ENCODE measurements around the gene CMPK1. TPM values are rescaled to one million over a fixed set of nuclear protein-coding genes. Genes with fewer than 3 reads are reported as not detected.
A peak's percentile ranks its signal among the peaks of the same experiment; 100 is the strongest.

Gene CMPK1
- total RNA-seq, 1 experiment from 2014 or later = 119 TPM

DNA sequence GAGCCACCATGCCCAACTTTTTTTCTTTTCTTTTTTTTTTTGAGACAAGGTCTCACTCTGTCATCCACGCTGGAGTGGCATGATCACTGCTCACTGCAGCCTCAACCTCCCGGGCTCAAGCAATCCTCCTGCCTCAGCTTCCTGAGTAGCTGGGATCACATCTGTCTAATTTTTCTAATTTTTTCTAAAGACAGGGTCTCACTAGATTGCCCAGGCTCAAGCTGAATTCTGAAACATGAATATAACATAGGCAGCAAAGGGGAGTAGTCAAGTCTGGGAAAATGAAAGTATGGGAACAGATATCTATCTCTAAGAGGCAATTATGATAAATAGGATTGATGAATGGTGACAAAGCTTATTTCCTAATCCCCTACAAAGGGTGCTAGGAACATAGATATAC lies 7.3 kb upstream of the CMPK1 start:
- H3K27ac ChIP-seq = peak overlapping the region; percentile 88
- intact Hi-C loops (cut with micrococcal nuclease; ENCODE audit: unreplicated experiment) = no loop called here
- no peaks in the 10 kb centered on the region for H3K9me2 ChIP-seq (ENCODE audit: insufficient read depth)
- peaks cover 9% of the 10 kb centered on the region for H3K4me1 ChIP-seq (replicated peaks; ENCODE audit: insufficient read depth)
- TF ChIP-seq, protein P1, sequence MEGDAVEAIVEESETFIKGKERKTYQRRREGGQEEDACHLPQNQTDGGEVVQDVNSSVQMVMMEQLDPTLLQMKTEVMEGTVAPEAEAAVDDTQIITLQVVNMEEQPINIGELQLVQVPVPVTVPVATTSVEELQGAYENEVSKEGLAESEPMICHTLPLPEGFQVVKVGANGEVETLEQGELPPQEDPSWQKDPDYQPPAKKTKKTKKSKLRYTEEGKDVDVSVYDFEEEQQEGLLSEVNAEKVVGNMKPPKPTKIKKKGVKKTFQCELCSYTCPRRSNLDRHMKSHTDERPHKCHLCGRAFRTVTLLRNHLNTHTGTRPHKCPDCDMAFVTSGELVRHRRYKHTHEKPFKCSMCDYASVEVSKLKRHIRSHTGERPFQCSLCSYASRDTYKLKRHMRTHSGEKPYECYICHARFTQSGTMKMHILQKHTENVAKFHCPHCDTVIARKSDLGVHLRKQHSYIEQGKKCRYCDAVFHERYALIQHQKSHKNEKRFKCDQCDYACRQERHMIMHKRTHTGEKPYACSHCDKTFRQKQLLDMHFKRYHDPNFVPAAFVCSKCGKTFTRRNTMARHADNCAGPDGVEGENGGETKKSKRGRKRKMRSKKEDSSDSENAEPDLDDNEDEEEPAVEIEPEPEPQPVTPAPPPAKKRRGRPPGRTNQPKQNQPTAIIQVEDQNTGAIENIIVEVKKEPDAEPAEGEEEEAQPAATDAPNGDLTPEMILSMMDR (conservative IDR thresholded peaks at IDR 0.05) = no peak
- no peak for TF ChIP-seq EZH2 (IDR thresholded peaks at IDR 0.05; ENCODE audit: low read depth)
- no peak overlapping the region for H3K4me3 ChIP-seq
- no peaks in the 10 kb centered on the region for H3K27me3 ChIP-seq (ENCODE audit: insufficient read depth, low read depth)
- no peaks in the 10 kb centered on the region for H4K20me1 ChIP-seq (ENCODE audit: insufficient read depth)
- CTCF ChIA-PET = interaction anchor here (0.7 kb wide), 1 partner anchor 809 kb away, joined by 5 read pairs; no protein-coding TSS in a partner anchor
- DNase-seq = no peak
- no peaks in the 10 kb centered on the region for H3K9me3 ChIP-seq (ENCODE audit: insufficient read depth, low read depth)
- no TSS peak for BruUV-seq (replicated peaks)
- no peaks in the 10 kb centered on the region for H3K79me2 ChIP-seq (ENCODE audit: low read depth)
- H2AFZ ChIP-seq = no peak overlapping the region
- no peaks in the 10 kb centered on the region for H3K36me3 ChIP-seq (ENCODE audit: low read depth)
- H3F3A ChIP-seq (ENCODE audit: insufficient read depth, low read depth) = peaks cover 9% of the 10 kb centered on the region; the same call in 1 of the 2 replicates
- POLR2A ChIA-PET (ENCODE audit: unreplicated experiment) = interaction anchor here (0.6 kb wide), 1 partner anchor 111 kb away, joined by 33 read pairs; no protein-coding TSS in a partner anchor
- no peak overlapping the region for H3K4me2 ChIP-seq

DNA sequence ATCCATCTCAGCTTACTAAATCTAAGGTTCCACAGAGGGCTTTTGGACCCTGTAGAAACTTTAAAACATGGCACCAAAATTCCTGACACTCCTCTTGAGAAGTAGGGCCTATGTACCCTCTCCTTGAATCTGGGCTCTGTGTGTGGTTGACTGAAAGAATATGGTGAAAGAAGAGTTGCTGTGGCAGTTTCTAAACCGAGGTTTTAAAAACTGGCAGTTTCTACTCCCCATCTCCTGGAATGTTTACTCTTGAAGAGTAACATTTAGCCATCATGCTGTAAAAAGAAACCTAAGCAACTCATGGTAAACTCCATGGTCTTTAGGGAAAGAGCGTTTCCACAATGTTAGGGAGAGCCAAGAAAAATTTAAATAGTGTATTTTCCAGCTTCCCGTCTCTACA lies 4.6 kb upstream of the CMPK1 start:
- H3K9me2 ChIP-seq (ENCODE audit: insufficient read depth) = no peaks in the 10 kb centered on the region
- ChIA-PET POLR2A (ENCODE audit: unreplicated experiment) (no interaction called here), CTCF (no interaction called here)
- peaks cover 26% of the 10 kb centered on the region for H3K4me1 ChIP-seq (replicated peaks; ENCODE audit: insufficient read depth)
- H3K4me3 ChIP-seq = no peak overlapping the region
- DNase-seq = no peak
- no peaks in the 10 kb centered on the region for H3K9me3 ChIP-seq (ENCODE audit: insufficient read depth, low read depth)
- H3F3A ChIP-seq (ENCODE audit: insufficient read depth, low read depth) = peaks cover 31% of the 10 kb centered on the region
- no peaks in the 10 kb centered on the region for H3K27me3 ChIP-seq (ENCODE audit: insufficient read depth, low read depth)
- H2AFZ ChIP-seq = no peak overlapping the region
- H3K79me2 ChIP-seq (ENCODE audit: low read depth) = no peaks in the 10 kb centered on the region
- no peaks in the 10 kb centered on the region for H3K36me3 ChIP-seq (ENCODE audit: low read depth)
- intact Hi-C loops (cut with micrococcal nuclease; ENCODE audit: unreplicated experiment) = no loop called here
- no peaks in the 10 kb centered on the region for H4K20me1 ChIP-seq (ENCODE audit: insufficient read depth)
- no peak overlapping the region for H3K27ac ChIP-seq
- no TSS peak for BruUV-seq (replicated peaks)
- no peak overlapping the region for H3K4me2 ChIP-seq
- TF ChIP-seq, protein P1 (conservative IDR thresholded peaks at IDR 0.05) = no peak
- TF ChIP-seq EZH2 (IDR thresholded peaks at IDR 0.05; ENCODE audit: low read depth) = no peak

DNA sequence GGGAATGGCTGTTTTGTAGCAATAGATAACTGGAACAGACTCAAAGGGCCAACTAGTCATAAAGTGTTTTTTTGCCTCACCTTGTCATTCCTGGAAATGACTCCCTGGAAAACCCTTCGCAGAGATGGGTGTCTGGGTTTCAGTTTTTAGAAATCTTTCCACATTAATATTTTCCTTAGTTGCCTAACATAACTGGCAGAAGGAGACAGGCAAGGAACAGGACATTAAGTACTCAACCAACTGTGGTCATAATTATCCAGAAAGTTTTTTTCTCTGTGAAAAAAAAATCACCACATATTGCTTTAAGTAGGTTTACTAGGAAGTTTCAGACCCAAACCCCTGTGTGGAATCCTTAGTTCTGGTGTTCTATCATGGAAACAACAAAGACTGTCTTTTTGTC lies 3.4 kb upstream of the CMPK1 start:
- peaks cover 36% of the 10 kb centered on the region for H3F3A ChIP-seq (ENCODE audit: insufficient read depth, low read depth)
- no TSS peak for BruUV-seq (replicated peaks)
- H2AFZ ChIP-seq = no peak overlapping the region
- H3K4me2 ChIP-seq = no peak overlapping the region
- TF ChIP-seq, protein P1 (conservative IDR thresholded peaks at IDR 0.05) = no peak
- no peak for TF ChIP-seq EZH2 (IDR thresholded peaks at IDR 0.05; ENCODE audit: low read depth)
- peaks cover 7% of the 10 kb centered on the region for H3K79me2 ChIP-seq (ENCODE audit: low read depth)
- H3K4me3 ChIP-seq = no peak overlapping the region
- intact Hi-C loops (cut with micrococcal nuclease; ENCODE audit: unreplicated experiment) = loop anchor here (10.0 kb wide), 1 partner anchor 715 kb away; the partner anchor contains the start of gene MOB3C
- no peaks in the 10 kb centered on the region for H3K36me3 ChIP-seq (ENCODE audit: low read depth)
- ChIA-PET POLR2A (ENCODE audit: unreplicated experiment) (no interaction called here), CTCF (no interaction called here)
- H3K27me3 ChIP-seq (ENCODE audit: insufficient read depth, low read depth) = no peaks in the 10 kb centered on the region
- H4K20me1 ChIP-seq (ENCODE audit: insufficient read depth) = no peaks in the 10 kb centered on the region
- peaks cover 29% of the 10 kb centered on the region for H3K4me1 ChIP-seq (replicated peaks; ENCODE audit: insufficient read depth)
- H3K9me3 ChIP-seq (ENCODE audit: insufficient read depth, low read depth) = no peaks in the 10 kb centered on the region
- DNase-seq = no peak
- H3K9me2 ChIP-seq (ENCODE audit: insufficient read depth) = no peaks in the 10 kb centered on the region
- no peak overlapping the region for H3K27ac ChIP-seq

Data from PC-9 (cell line).